Neural progenitor cell (in vitro differentiated cells): ENCODE measurements around the gene PRPF40A. TPM values are rescaled to one million over a fixed set of nuclear protein-coding genes. Genes with fewer than 3 reads are reported as not detected.
A peak's percentile ranks its signal among the peaks of the same experiment; 100 is the strongest.

Experiments
- DNase-seq: peaks from one replicate; pipeline ENCODE4 v3.0.0-alpha.2; 2016; ENCODE audit warnings: low spot score
- H2AFZ ChIP-seq: fragments of 200-600 bp; sonication (generic); replicated peaks from 2 replicates; pipeline ENCODE4 v1.6.1; 2016; ENCODE audit warnings: antibody characterized with exemption
- H3F3A ChIP-seq: fragments of 200-600 bp; sonication (generic); 2 replicates; pipeline ENCODE4 v1.6.1; 2016; ENCODE audit warnings: antibody characterized with exemption, low read depth
- H3K27ac ChIP-seq: fragments of 200-600 bp; sonication (generic); 2 replicates; pipeline ENCODE4 v1.5.1; 2016; ENCODE audit warnings: mild to moderate bottlenecking
- H3K27me3 ChIP-seq: fragments of 200-600 bp; sonication (generic); 2 replicates; pipeline ENCODE4 v1.6.1; 2016; ENCODE audit warnings: mild to moderate bottlenecking, moderate library complexity
- H3K36me3 ChIP-seq: fragments of 200-600 bp; sonication (generic); 2 replicates; pipeline ENCODE4 v1.5.1; 2016
- H3K4me1 ChIP-seq: fragments of 200-600 bp; sonication (generic); 2 replicates; pipeline ENCODE4 v1.6.1; 2016; ENCODE audit warnings: mixed run types
- H3K4me2 ChIP-seq: fragments of 200-600 bp; sonication (generic); 2 replicates; pipeline ENCODE4 v1.6.1; 2016
- H3K4me3 ChIP-seq: fragments of 200-600 bp; sonication (generic); 2 replicates; pipeline ENCODE4 v1.5.1; 2016
- H3K79me2 ChIP-seq: fragments of 200-600 bp; sonication (generic); 2 replicates; pipeline ENCODE4 v1.6.1; 2016; ENCODE audit warnings: low read depth
- H3K9ac ChIP-seq: fragments of 200-600 bp; sonication (generic); 2 replicates; pipeline ENCODE4 v1.6.1; 2016
- H3K9me3 ChIP-seq: fragments of 200-600 bp; sonication (generic); 2 replicates; pipeline ENCODE4 v1.5.1; 2016; ENCODE audit warnings: low read depth
- H4K20me1 ChIP-seq: fragments of 200-600 bp; sonication (generic); 2 replicates; pipeline ENCODE4 v1.6.1; 2016; ENCODE audit warnings: low read depth
- H3K27ac Mint-ChIP-seq: 3 replicates; pipeline ENCODE4 v1.8.0; 2021; ENCODE audit warnings: mixed read lengths
- H3K27me3 Mint-ChIP-seq: 2 replicates; pipeline ENCODE4 v1.8.0; 2022; ENCODE audit warnings: low read depth, mild to moderate bottlenecking, inconsistent platforms, moderate library complexity, mixed read lengths; ENCODE audit not compliant: insufficient read depth
- H3K36me3 Mint-ChIP-seq: 3 replicates; pipeline ENCODE4 v1.8.0; 2021; ENCODE audit warnings: mixed read lengths
- H3K4me1 Mint-ChIP-seq: 3 replicates; pipeline ENCODE4 v1.8.0; 2021; ENCODE audit warnings: mixed read lengths
- H3K4me3 Mint-ChIP-seq: 3 replicates; pipeline ENCODE4 v1.8.0; 2021; ENCODE audit warnings: mild to moderate bottlenecking, moderate library complexity, mixed read lengths
- H3K9me3 Mint-ChIP-seq: 3 replicates; pipeline ENCODE4 v1.8.0; 2020; ENCODE audit warnings: mixed read lengths
- CTCF ChIP-seq: fragments of 200-600 bp; sonication (generic); IDR thresholded peaks from 2 replicates; pipeline ENCODE4 v1.5.1; 2017; ENCODE audit warnings: antibody characterized with exemption, mild to moderate bottlenecking
- EZH2 ChIP-seq: fragments of 200-600 bp; sonication (generic); IDR thresholded peaks from 2 replicates; pipeline ENCODE4 v1.6.1; 2017; ENCODE audit warnings: antibody characterized with exemption, mild to moderate bottlenecking, moderate library complexity
- EZH2phosphoT487 ChIP-seq: fragments of 200-600 bp; sonication (generic); IDR thresholded peaks from 2 replicates; pipeline ENCODE4 v1.6.1; 2017; ENCODE audit warnings: antibody characterized with exemption
- total RNA-seq: library from RNA; depleted of rRNA; stranded (reverse); fragments of >200 nt; gene quantifications from 2 replicates; pipeline ENCODE4 v1.2.3, GENCODE V29; 2015; ENCODE audit warnings: low replicate concordance

PRPF40A gene
- total RNA-seq, 1 donor from 2014 or later, result 257 TPM

DNA sequence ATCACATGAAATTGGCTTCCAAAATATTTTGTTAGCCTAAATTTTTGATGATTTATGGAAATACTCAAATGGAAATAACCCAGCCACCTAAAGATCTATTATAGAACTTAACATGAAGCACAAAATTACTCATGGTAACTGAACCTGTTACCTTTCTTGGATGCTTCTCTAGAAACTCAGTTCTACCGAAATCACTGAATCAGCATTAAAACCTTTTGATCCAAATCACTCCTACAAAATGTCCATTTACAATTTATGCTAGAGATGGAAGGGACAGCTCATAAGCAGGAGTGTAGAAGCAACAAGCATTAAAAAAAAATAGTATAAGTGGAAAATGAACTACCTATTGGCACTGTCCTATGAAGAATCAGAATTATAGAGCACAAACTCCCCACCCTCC lies 2.1 kb downstream of the PRPF40A start:
- Mint-ChIP-seq H3K4me3 (peak overlapping the region; percentile 77), H3K27me3 (peaks cover 3% of the 10 kb centered on the region), H3K9me3 (no peaks in the 10 kb centered on the region), H3K27ac (no peak overlapping the region), H3K4me1 (peaks cover 19% of the 10 kb centered on the region), H3K36me3 (peaks cover 36% of the 10 kb centered on the region)
- Histone ChIP-seq H3K4me1 (peaks cover 16% of the 10 kb centered on the region), H3K4me3 (peak overlapping the region; percentile 91), H3F3A (peaks cover 16% of the 10 kb centered on the region), H2AFZ (no peak overlapping the region), H3K27me3 (no peaks in the 10 kb centered on the region), H3K9me3 (no peaks in the 10 kb centered on the region), H4K20me1 (peaks cover 82% of the 10 kb centered on the region), H3K27ac (no peak overlapping the region), H3K9ac (no peak overlapping the region), H3K36me3 (peaks cover 42% of the 10 kb centered on the region), H3K79me2 (peaks cover 86% of the 10 kb centered on the region), H3K4me2 (peak overlapping the region; percentile 85)
- no peak for DNase-seq
- TF ChIP-seq EZH2phosphoT487, result no peak

DNA sequence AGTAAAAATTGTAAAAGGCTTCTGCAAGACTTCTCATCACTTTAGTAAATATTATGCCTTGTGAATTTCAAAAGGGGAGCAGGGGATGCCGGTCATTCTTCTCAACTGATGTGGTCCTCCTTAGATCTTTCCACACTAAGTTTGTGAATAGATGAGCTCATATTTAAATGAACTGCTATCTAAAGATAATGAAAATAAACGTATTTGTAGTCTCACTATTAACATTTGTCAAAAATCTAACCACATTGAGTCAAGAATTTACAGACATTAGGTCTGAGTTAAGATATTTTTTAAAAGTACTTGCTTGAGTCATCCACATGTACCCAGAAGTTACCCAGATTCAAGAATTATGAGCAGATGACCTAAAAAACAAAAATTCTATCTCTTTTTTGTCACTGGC lies 6.5 kb downstream of the PRPF40A start:
- Mint-ChIP-seq H3K27me3 (no peaks in the 10 kb centered on the region), H3K4me3 (no peak overlapping the region), H3K27ac (no peak overlapping the region), H3K9me3 (peaks cover 15% of the 10 kb centered on the region), H3K36me3 (peaks cover 71% of the 10 kb centered on the region), H3K4me1 (peaks cover 6% of the 10 kb centered on the region)
- DNase-seq, result no peak
- Histone ChIP-seq H3K4me1 (peaks cover 17% of the 10 kb centered on the region), H3K27me3 (no peaks in the 10 kb centered on the region), H4K20me1 (peaks cover 97% of the 10 kb centered on the region), H3K27ac (no peak overlapping the region), H3K4me3 (no peak overlapping the region), H3K4me2 (no peak overlapping the region), H2AFZ (no peak overlapping the region), H3F3A (no peaks in the 10 kb centered on the region), H3K9ac (no peak overlapping the region), H3K79me2 (peaks cover 100% of the 10 kb centered on the region), H3K9me3 (no peaks in the 10 kb centered on the region), H3K36me3 (peaks cover 42% of the 10 kb centered on the region)
- no peak for TF ChIP-seq EZH2phosphoT487
- TF ChIP-seq EZH2, result no peak
- TF ChIP-seq CTCF, result no peak

DNA sequence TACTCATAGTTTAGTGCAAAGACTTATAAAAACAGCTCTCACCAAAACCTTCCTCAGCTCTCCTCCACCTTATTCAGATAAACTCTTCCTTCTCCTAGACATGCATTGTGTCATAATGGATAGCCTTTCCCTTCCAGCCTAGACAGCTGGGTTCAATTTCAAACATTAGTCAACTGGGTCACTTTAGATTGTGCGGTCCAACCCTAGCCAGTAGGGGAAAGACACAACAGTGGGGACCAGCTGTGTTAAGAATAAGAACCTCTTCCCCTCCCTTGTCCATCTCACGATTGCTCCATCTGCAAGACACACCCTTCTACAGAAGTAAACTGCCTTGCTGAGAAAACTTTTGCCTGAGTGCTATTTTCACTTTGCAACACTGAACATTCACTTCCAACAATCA lies 8.5 kb downstream of the PRPF40A start:
- no peak overlapping the region for H3K27ac Mint-ChIP-seq
- H3K4me2 ChIP-seq, result no peak overlapping the region

More for the DNA sequence above, 8.5 kb downstream of the PRPF40A start:
- peaks cover 27% of the 10 kb centered on the region for H3K36me3 ChIP-seq
- H4K20me1 ChIP-seq, result peaks cover 96% of the 10 kb centered on the region
- H3F3A ChIP-seq, result no peaks in the 10 kb centered on the region
- TF ChIP-seq EZH2 (no peak), CTCF (no peak), EZH2phosphoT487 (no peak)
- H2AFZ ChIP-seq, result no peak overlapping the region
- Mint-ChIP-seq H3K27me3 (no peaks in the 10 kb centered on the region), H3K36me3 (peaks cover 82% of the 10 kb centered on the region), H3K9me3 (peaks cover 22% of the 10 kb centered on the region), H3K4me3 (no peak overlapping the region), H3K4me1 (no peaks in the 10 kb centered on the region)
- no peak overlapping the region for H3K4me3 ChIP-seq
- H3K9ac ChIP-seq, result no peak overlapping the region
- H3K4me1 ChIP-seq, result peaks cover 3% of the 10 kb centered on the region
- H3K27me3 ChIP-seq, result no peaks in the 10 kb centered on the region
- H3K27ac ChIP-seq, result no peak overlapping the region
- no peaks in the 10 kb centered on the region for H3K9me3 ChIP-seq
- no peak for DNase-seq
- peaks cover 100% of the 10 kb centered on the region for H3K79me2 ChIP-seq
